Measurements from ENCODE around the gene CRK. TPM values are rescaled to one million over a fixed set of nuclear protein-coding genes. Genes with fewer than 3 reads are reported as not detected.

Gene CRK
- total RNA-seq, 1 experiment from 2014 or later = 72.3 TPM

GRCh38 chr17:1494736-1495253, 38.8 kb upstream of the CRK start:
- Mint-ChIP-seq H3K27me3 (ENCODE audit: insufficient read depth, unreplicated experiment) (no peaks in the 10 kb centered on the region), H3K9me3 (ENCODE audit: unreplicated experiment) (no peaks in the 10 kb centered on the region), H3K36me3 (ENCODE audit: insufficient read depth, unreplicated experiment) (peaks cover 25% of the 10 kb centered on the region), H3K4me1 (ENCODE audit: low read depth, unreplicated experiment) (peaks cover 8% of the 10 kb centered on the region), H3K4me3 (ENCODE audit: unreplicated experiment) (no peak overlapping the region), H3K27ac (ENCODE audit: unreplicated experiment) (no peak overlapping the region)
- Histone ChIP-seq H3K36me3 (ENCODE audit: control insufficient read depth, insufficient read depth, low read length) (no peaks in the 10 kb centered on the region; the same call in 1 of the 2 replicates), H3K9me3 (no peaks in the 10 kb centered on the region), H3K4me3 (ENCODE audit: low read depth, low read length) (no peak overlapping the region), H3K4me1 (peaks cover 15% of the 10 kb centered on the region), H3K27me3 (replicated peaks; ENCODE audit: control insufficient read depth, insufficient read depth, low read length) (no peaks in the 10 kb centered on the region)
- intact Hi-C loops (cut with micrococcal nuclease; ENCODE audit: unreplicated experiment) = no loop called here
- TF ChIP-seq CTCF (IDR thresholded peaks at IDR 0.05; ENCODE audit: insufficient read depth in 1 of 2, low read depth in 1 of 2, low read length in 1 of 2, severe bottlenecking in 1 of 2, unreplicated experiment in 1 of 2) = no peak
- no TSS peak for BruUV-seq (replicated peaks)
- ChIA-PET POLR2A (no interaction called here), CTCF (interaction anchor here (0.6 kb wide), 1 partner anchor 237 kb away, joined by 9 read pairs; no protein-coding TSS in a partner anchor)
- no peak for DNase-seq

- Histone ChIP-seq H3K4me3 (ENCODE audit: low read depth, low read length) (no peak overlapping the region), H3K9me3 (no peaks in the 10 kb centered on the region), H3K36me3 (ENCODE audit: control insufficient read depth, insufficient read depth, low read length) (no peaks in the 10 kb centered on the region; the same call in 1 of the 2 replicates), H3K4me1 (peaks cover 21% of the 10 kb centered on the region), H3K27me3 (replicated peaks; ENCODE audit: control insufficient read depth, insufficient read depth, low read length) (no peaks in the 10 kb centered on the region)
- H3K9me3 Mint-ChIP-seq (ENCODE audit: unreplicated experiment) = no peaks in the 10 kb centered on the region
- no peak for TF ChIP-seq CTCF (IDR thresholded peaks at IDR 0.05; ENCODE audit: insufficient read depth in 1 of 2, low read depth in 1 of 2, low read length in 1 of 2, severe bottlenecking in 1 of 2, unreplicated experiment in 1 of 2)
- no peak overlapping the region for H3K4me3 Mint-ChIP-seq (ENCODE audit: unreplicated experiment)
- no peak for DNase-seq
- H3K4me1 Mint-ChIP-seq (ENCODE audit: low read depth, unreplicated experiment) = peaks cover 8% of the 10 kb centered on the region
- H3K27ac Mint-ChIP-seq (ENCODE audit: unreplicated experiment) = no peak overlapping the region
- no peaks in the 10 kb centered on the region for H3K27me3 Mint-ChIP-seq (ENCODE audit: insufficient read depth, unreplicated experiment)
- intact Hi-C loops (cut with micrococcal nuclease; ENCODE audit: unreplicated experiment) = no loop called here
- POLR2A ChIA-PET = no interaction called here
- peaks cover 25% of the 10 kb centered on the region for H3K36me3 Mint-ChIP-seq (ENCODE audit: insufficient read depth, unreplicated experiment)
- BruUV-seq (replicated peaks) = no TSS peak
- CTCF ChIA-PET = no interaction called here
These were observed 38.2 kb upstream of the CRK start for GRCh38 chr17:1494203-1494602.

GRCh38 chr17:1493291-1493980, 37.4 kb upstream of the CRK start:
- no peaks in the 10 kb centered on the region for H3K27me3 ChIP-seq (replicated peaks; ENCODE audit: control insufficient read depth, insufficient read depth, low read length)
- DNase-seq = no peak
- Mint-ChIP-seq H3K27me3 (ENCODE audit: insufficient read depth, unreplicated experiment) (no peaks in the 10 kb centered on the region), H3K4me1 (ENCODE audit: low read depth, unreplicated experiment) (peaks cover 8% of the 10 kb centered on the region), H3K9me3 (ENCODE audit: unreplicated experiment) (no peaks in the 10 kb centered on the region), H3K4me3 (ENCODE audit: unreplicated experiment) (peak overlapping the region; percentile 88), H3K27ac (ENCODE audit: unreplicated experiment) (no peak overlapping the region), H3K36me3 (ENCODE audit: insufficient read depth, unreplicated experiment) (peaks cover 25% of the 10 kb centered on the region)
- H3K36me3 ChIP-seq (ENCODE audit: control insufficient read depth, insufficient read depth, low read length) = no peaks in the 10 kb centered on the region; the same call in 1 of the 2 replicates
- no peaks in the 10 kb centered on the region for H3K9me3 ChIP-seq
- no peak for TF ChIP-seq CTCF (IDR thresholded peaks at IDR 0.05; ENCODE audit: insufficient read depth in 1 of 2, low read depth in 1 of 2, low read length in 1 of 2, severe bottlenecking in 1 of 2, unreplicated experiment in 1 of 2)
- H3K4me3 ChIP-seq (ENCODE audit: low read depth, low read length) = no peak overlapping the region
- H3K4me1 ChIP-seq = peaks cover 22% of the 10 kb centered on the region
- BruUV-seq (replicated peaks) = no TSS peak
- intact Hi-C loops (cut with micrococcal nuclease; ENCODE audit: unreplicated experiment) = no loop called here
- ChIA-PET CTCF (no interaction called here), POLR2A (no interaction called here)

All from Caco-2 (cell line).